ENCODE results near the gene ADSL. TPM values are rescaled to one million over a fixed set of nuclear protein-coding genes. Genes with fewer than 3 reads are reported as not detected.

The ADSL gene
- total RNA-seq, 1 donor from 2014 or later, result 128 TPM

DNA sequence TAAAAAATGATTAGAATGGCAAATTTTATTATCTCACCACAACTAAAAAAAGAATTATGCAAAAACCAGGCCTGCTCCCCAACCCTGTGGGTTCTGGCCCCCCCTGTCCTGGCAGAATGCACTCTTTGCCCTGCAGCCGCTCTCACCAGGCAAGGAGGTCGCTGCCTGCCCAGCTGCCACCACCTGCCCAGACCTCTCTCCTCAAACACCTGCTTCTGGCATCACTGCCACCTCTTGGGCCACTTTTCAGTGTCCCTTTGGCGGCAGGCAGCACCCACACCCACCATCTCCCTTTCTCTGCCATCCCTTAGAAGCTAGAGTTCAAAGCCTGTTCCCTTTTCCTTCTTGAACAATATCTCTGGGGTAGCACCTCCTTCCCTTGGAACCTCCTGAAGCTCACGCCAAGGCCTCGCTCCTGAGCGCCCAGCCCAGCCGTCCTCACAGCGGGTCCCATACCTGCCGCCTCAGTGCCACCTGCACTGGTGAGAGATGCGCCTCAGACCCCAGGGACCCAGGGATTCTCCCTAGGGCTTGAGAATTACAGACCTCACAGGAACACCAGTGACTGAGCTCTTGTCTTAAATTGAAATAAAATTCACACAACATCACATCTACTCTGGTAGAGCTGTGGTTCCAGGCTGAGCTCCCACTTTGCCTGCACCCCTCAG is 68.7 kb downstream of the ADSL start:
- H3K4me3 ChIP-seq (ENCODE audit: low read depth, low read length), result no peak overlapping the region
- no peak for DNase-seq (ENCODE audit: low read depth)
- TF ChIP-seq, protein P1, sequence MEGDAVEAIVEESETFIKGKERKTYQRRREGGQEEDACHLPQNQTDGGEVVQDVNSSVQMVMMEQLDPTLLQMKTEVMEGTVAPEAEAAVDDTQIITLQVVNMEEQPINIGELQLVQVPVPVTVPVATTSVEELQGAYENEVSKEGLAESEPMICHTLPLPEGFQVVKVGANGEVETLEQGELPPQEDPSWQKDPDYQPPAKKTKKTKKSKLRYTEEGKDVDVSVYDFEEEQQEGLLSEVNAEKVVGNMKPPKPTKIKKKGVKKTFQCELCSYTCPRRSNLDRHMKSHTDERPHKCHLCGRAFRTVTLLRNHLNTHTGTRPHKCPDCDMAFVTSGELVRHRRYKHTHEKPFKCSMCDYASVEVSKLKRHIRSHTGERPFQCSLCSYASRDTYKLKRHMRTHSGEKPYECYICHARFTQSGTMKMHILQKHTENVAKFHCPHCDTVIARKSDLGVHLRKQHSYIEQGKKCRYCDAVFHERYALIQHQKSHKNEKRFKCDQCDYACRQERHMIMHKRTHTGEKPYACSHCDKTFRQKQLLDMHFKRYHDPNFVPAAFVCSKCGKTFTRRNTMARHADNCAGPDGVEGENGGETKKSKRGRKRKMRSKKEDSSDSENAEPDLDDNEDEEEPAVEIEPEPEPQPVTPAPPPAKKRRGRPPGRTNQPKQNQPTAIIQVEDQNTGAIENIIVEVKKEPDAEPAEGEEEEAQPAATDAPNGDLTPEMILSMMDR (conservative IDR thresholded peaks at IDR 0.05; ENCODE audit: low read depth, low read length), result no peak

DNA sequence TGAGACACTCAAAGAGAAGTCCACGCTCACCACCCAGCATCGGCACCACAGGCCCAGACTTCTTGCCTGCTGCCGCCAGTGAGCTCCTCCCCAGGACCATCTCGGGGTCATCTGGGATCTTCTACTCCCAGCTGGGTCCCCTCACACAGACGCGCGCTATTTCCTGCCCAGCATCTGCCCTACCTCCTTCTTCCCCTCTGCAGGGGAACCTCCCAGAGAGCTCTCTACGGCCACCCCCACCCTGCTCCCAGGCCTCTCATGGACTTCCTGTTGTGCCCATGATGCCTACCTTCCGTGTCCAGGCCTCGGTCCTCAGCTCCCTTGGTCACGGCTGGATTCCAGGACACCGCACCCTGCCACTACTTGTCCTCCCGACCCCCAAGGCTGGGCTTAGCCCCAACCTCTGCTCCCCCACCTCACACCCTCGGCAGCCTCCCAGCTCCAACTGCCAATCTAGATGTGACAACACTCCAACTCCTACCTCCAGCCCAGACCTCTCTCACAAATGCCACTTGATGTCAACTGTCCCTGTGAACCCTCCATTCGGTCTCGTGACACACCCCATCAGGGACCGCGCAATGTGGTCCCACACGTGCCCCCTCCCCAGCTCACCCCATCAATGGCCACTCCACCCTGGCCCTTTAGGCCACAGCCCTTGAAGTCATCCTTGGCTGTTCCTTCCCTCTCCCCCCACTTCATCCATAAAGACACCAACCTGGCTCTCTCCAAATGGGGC is 69.4 kb downstream of the ADSL start:
- DNase-seq (ENCODE audit: low read depth), result no peak
- H3K4me3 ChIP-seq (ENCODE audit: low read depth, low read length), result no peak overlapping the region
- TF ChIP-seq, protein P1 (conservative IDR thresholded peaks at IDR 0.05; ENCODE audit: low read depth, low read length), result no peak

DNA sequence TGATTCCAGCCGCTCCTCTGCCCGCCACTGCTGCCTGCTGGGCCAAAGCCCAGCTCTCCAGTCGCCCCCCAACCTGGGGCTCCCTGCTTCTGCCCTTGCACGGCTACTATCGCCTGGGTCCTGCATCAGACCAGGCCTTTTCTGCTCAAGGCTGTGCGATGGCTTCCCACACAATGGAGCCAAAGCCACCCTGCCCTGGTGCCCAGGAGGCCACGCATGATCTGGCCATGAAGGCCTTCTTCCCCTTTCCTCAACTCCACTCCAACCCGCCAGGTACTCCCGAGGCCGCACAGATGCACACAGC is 69.9 kb downstream of the ADSL start:
- no peak for DNase-seq (ENCODE audit: low read depth)
- TF ChIP-seq, protein P1 (conservative IDR thresholded peaks at IDR 0.05; ENCODE audit: low read depth, low read length), result no peak
- H3K4me3 ChIP-seq (ENCODE audit: low read depth, low read length), result no peak overlapping the region

DNA sequence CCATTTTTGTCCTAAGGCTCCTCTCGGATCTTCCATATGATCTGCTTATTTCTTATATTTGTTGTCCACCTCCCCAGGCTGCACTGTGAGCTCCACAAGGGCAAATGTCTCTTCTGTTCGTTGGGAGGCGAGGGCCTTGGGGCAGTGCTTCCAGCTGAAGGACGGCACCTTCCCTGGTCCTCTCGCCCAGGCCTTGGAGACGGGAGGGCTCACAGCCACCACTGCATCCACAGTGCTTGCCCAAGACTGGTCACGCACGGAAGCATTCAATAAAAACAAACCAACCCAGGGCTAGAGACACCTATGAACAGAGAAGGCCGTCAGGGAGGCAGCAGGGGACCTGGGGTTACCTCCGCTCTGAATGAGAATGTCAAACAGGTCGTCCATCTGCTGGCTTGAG is 70.3 kb downstream of the ADSL start:
- TF ChIP-seq, protein P1 (conservative IDR thresholded peaks at IDR 0.05; ENCODE audit: low read depth, low read length), result no peak
- no peak overlapping the region for H3K4me3 ChIP-seq (ENCODE audit: low read depth, low read length)
- no peak for DNase-seq (ENCODE audit: low read depth)

DNA sequence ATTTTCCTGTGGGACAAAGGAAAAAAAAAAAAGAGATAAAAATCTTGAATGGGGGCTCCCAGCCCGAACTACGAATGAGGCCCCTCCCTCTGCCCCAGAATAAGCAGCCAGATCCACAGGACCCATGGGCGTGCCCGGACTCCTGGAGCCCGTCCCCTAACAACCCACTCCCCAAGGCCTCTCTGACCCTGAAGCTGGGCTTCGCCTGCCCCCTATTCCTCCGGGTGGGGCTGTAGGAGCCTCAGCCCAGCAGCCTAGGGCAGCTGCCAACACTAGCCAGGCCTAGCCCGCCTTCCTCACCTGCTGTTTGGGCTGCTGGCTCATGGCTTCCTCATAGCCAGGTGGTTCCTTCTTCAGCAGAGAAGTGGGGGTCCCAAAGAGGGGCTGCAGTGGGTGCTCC is 70.7 kb downstream of the ADSL start:
- DNase-seq (ENCODE audit: low read depth), result no peak
- no peak overlapping the region for H3K4me3 ChIP-seq (ENCODE audit: low read depth, low read length)
- TF ChIP-seq, protein P1 (conservative IDR thresholded peaks at IDR 0.05; ENCODE audit: low read depth, low read length), result no peak

DNA sequence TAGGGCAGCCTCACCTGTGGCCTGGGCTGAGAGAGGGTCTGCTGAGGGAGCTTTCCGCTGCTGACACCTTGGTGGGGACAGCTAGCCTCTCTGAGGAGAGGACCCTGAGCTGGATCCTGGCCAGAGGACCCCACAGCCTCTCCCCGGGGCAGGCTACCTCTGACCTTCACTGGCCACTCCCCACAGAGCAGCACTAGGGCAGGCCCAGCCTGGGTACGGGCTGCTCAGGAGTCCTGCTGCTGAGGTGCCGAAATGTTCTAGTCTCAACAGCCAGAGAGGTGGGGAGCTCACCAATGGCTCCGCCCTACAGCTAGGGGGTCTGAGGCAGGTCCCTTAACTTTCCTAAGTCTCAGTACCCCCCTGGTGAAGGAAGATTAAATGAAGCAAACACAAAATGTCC is 71.6 kb downstream of the ADSL start:
- H3K4me3 ChIP-seq (ENCODE audit: low read depth, low read length), result no peak overlapping the region
- TF ChIP-seq, protein P1 (conservative IDR thresholded peaks at IDR 0.05; ENCODE audit: low read depth, low read length), result no peak
- no peak for DNase-seq (ENCODE audit: low read depth)

All from epithelial cell of proximal tubule (primary cell).